Neural cell (in vitro differentiated cells): ENCODE data around the gene HS3ST3B1.

Experiments used
- EP300 ChIP-seq: fragments of 450-650 bp; conservative IDR thresholded peaks from 2 replicates; pipeline ENCODE4 v1.6.1; 2014; ENCODE audit warnings: antibody characterized with exemption, mild to moderate bottlenecking, moderate library complexity; ENCODE audit not compliant: poor library complexity, severe bottlenecking
- EZH2 ChIP-seq: fragments of 200-600, 300-800 bp; shearing (Covaris generic), sonication (generic); IDR thresholded peaks from 2 replicates; pipeline ENCODE4 v1.6.1; 2014; ENCODE audit warnings: antibody characterized with exemption, low read length, borderline replicate concordance, mild to moderate bottlenecking; ENCODE audit not compliant: insufficient read depth, poor library complexity, severe bottlenecking
- RAD21 ChIP-seq: fragments of 450-650 bp; conservative IDR thresholded peaks from 2 replicates; pipeline ENCODE4 v1.6.1; 2014; ENCODE audit warnings: antibody characterized with exemption, mild to moderate bottlenecking, moderate library complexity
- TAF1 ChIP-seq: IDR thresholded peaks from 2 replicates; pipeline ENCODE4 v1.6.1; 2012; ENCODE audit warnings: low read depth
- TF ChIP-seq, protein P1 (sequence below): fragments of 450-650 bp; IDR thresholded peaks from 2 replicates; pipeline ENCODE4 v1.5.1; 2014; ENCODE audit warnings: antibody characterized with exemption, mild to moderate bottlenecking, moderate library complexity; ENCODE audit not compliant: poor library complexity, severe bottlenecking
- TF ChIP-seq, protein P2 (sequence below): IDR thresholded peaks from 2 replicates; pipeline ENCODE4 v1.6.1; 2012; ENCODE audit warnings: borderline replicate concordance

DNA sequence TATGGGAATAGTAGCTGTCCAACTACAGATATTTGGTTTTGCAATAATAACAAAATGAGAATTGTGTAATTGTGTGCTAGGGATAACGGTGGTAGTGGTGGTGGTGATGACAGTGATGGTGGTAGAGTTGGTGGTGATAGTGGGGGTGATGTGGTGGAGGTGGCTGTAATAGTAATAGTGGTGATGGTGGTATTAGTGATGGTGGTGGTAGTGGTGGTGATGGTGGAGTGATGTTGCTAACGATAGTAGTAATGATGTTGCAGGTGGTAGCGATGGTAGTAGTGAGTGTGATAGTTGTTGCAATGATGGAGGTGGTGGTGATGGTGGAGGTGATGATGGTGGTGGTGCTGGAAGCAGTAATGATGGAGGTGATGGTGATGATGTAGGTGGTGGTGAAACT is 94.4 kb downstream of the HS3ST3B1 start:
- TF ChIP-seq, protein P1, sequence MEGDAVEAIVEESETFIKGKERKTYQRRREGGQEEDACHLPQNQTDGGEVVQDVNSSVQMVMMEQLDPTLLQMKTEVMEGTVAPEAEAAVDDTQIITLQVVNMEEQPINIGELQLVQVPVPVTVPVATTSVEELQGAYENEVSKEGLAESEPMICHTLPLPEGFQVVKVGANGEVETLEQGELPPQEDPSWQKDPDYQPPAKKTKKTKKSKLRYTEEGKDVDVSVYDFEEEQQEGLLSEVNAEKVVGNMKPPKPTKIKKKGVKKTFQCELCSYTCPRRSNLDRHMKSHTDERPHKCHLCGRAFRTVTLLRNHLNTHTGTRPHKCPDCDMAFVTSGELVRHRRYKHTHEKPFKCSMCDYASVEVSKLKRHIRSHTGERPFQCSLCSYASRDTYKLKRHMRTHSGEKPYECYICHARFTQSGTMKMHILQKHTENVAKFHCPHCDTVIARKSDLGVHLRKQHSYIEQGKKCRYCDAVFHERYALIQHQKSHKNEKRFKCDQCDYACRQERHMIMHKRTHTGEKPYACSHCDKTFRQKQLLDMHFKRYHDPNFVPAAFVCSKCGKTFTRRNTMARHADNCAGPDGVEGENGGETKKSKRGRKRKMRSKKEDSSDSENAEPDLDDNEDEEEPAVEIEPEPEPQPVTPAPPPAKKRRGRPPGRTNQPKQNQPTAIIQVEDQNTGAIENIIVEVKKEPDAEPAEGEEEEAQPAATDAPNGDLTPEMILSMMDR = no peak
- TF ChIP-seq, protein P2, sequence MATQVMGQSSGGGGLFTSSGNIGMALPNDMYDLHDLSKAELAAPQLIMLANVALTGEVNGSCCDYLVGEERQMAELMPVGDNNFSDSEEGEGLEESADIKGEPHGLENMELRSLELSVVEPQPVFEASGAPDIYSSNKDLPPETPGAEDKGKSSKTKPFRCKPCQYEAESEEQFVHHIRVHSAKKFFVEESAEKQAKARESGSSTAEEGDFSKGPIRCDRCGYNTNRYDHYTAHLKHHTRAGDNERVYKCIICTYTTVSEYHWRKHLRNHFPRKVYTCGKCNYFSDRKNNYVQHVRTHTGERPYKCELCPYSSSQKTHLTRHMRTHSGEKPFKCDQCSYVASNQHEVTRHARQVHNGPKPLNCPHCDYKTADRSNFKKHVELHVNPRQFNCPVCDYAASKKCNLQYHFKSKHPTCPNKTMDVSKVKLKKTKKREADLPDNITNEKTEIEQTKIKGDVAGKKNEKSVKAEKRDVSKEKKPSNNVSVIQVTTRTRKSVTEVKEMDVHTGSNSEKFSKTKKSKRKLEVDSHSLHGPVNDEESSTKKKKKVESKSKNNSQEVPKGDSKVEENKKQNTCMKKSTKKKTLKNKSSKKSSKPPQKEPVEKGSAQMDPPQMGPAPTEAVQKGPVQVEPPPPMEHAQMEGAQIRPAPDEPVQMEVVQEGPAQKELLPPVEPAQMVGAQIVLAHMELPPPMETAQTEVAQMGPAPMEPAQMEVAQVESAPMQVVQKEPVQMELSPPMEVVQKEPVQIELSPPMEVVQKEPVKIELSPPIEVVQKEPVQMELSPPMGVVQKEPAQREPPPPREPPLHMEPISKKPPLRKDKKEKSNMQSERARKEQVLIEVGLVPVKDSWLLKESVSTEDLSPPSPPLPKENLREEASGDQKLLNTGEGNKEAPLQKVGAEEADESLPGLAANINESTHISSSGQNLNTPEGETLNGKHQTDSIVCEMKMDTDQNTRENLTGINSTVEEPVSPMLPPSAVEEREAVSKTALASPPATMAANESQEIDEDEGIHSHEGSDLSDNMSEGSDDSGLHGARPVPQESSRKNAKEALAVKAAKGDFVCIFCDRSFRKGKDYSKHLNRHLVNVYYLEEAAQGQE = no peak
- TF ChIP-seq EZH2 (no peak), EP300 (no peak), TAF1 (no peak), RAD21 (no peak)
